ENCODE measurements around the gene VWDE. TPM values are rescaled to one million over a fixed set of nuclear protein-coding genes. Genes with fewer than 3 reads are reported as not detected.

The VWDE gene
- total RNA-seq, 2 experiments from 2014 or later, result 1.5 to 1.9 TPM

DNA sequence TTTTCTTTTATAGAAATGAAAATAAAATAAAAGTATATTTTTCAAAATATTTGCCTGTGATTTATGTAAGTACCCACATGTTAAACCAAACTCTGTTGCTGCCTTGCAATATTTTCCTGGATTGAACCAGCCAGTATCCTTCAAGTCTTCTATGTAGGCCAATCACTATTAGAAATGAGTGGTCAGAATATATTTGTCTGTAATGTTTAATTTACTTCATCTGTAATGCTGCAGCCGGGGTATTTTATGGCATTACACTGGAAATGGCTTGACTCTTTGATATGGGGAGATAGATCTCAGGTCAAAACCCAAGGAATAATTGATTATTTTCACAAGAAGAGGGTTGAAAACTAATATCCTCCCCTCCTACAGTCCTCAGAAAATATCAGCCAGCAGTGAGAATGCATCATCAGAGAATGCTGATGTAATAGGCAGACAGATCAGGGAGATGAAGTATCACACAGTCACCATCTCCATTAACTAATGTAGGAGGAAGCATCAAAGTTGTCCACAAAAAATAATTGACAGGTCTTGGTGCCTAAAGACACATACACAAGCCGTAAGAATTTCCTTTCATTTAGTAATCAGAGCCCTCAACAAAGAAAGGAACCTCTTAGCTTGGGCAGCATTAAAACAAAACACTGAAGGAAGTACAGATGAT lies 82.5 kb downstream of the VWDE start:
- no peak overlapping the region for H3K4me3 Mint-ChIP-seq
- peaks cover 2% of the 10 kb centered on the region for H3K4me1 Mint-ChIP-seq (ENCODE audit: low read depth)
- no peaks in the 10 kb centered on the region for H3K27me3 Mint-ChIP-seq (ENCODE audit: low read depth)
- no peak for DNase-seq
- CTCF ChIA-PET, result interaction anchor here (0.8 to 3.8 kb wide), 4 partner anchors 13 to 271 kb away, joined by 3 to 23 read pairs (median 4); no protein-coding TSS in a partner anchor
- no peak overlapping the region for H3K27ac Mint-ChIP-seq
- no peaks in the 10 kb centered on the region for H3K9me3 Mint-ChIP-seq
- no peaks in the 10 kb centered on the region for H3K36me3 Mint-ChIP-seq (ENCODE audit: low read depth)
- intact Hi-C loops (cut with micrococcal nuclease), result loop anchor here (5.0 kb wide), 1 partner anchor 171 kb away; no protein-coding TSS in a partner anchor

DNA sequence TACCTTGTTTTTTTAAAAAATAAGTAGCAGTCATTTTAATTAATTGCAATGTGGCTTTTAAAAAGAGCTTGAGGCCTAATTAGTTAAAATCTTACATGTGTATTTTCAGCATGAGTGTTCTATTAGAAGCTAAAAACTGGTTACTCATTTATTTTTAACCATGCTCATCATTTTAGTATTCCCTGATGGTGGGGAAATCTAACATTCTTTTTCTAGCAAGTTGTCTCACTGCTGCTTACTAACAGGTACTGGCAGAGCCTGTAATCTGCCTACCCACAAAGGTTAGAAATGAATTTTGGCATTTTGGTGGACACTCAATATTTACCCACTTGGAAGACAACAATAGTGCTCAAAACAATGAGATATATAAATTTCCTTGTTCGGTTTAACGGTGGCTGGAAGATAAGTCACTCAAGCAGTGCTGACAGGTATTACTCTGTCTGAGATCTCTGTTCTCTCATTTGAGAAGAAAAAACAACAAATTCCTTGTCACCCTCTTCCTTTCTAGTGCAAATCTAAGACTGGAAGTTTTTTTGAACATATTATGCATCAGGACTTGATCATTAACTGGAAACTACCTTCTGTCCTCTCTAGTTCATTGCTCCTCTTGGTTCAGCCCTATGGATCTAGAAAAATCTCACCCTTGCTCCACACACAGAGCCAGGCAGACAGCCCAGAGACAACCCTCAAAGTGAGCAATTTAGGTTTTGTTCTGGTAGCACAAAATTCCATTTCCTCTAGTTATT lies 83.3 kb downstream of the VWDE start:
- H3K4me3 Mint-ChIP-seq, result no peak overlapping the region
- no peaks in the 10 kb centered on the region for H3K36me3 Mint-ChIP-seq (ENCODE audit: low read depth)
- intact Hi-C loops (cut with micrococcal nuclease), result loop anchor here (5.0 kb wide), 1 partner anchor 172 kb away; no protein-coding TSS in a partner anchor
- CTCF ChIA-PET, result no interaction called here
- H3K4me1 Mint-ChIP-seq (ENCODE audit: low read depth), result peaks cover 2% of the 10 kb centered on the region
- H3K27ac Mint-ChIP-seq, result no peak overlapping the region
- DNase-seq, result no peak
- no peaks in the 10 kb centered on the region for H3K9me3 Mint-ChIP-seq
- no peaks in the 10 kb centered on the region for H3K27me3 Mint-ChIP-seq (ENCODE audit: low read depth)

GRCh38 chr7:12317675-12318074 lies 86.0 kb downstream of the VWDE start:
- intact Hi-C loops (cut with micrococcal nuclease), result no loop called here
- no peaks in the 10 kb centered on the region for H3K9me3 Mint-ChIP-seq
- H3K36me3 Mint-ChIP-seq (ENCODE audit: low read depth), result no peaks in the 10 kb centered on the region
- no peak overlapping the region for H3K4me3 Mint-ChIP-seq
- H3K27me3 Mint-ChIP-seq (ENCODE audit: low read depth), result no peaks in the 10 kb centered on the region
- H3K4me1 Mint-ChIP-seq (ENCODE audit: low read depth), result peaks cover 2% of the 10 kb centered on the region
- H3K27ac Mint-ChIP-seq, result no peak overlapping the region
- DNase-seq, result no peak
- CTCF ChIA-PET, result interaction anchor here (0.6 kb wide), 1 partner anchor 205 kb away, joined by 4 read pairs; no protein-coding TSS in a partner anchor

DNA sequence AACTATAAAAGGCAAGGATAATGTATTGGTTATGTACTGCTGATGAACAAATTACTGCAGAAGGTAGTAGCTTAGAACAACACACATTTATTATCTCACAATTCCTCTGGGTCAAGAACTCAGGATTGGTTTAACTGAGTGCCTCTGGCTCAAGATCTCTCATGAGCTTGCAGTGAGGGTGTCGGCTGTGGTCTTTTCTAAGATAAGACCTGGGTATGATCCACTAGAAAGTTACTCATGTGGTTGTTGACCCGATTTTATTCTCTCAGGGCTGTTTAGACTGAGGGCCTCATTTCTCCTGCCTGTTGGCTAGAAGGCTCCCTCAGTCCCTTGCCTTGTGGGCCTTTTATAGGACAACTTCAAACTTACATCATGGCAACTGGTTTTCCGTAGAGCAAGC lies 86.7 kb downstream of the VWDE start:
- H3K4me3 Mint-ChIP-seq, result no peak overlapping the region
- no peak for DNase-seq
- H3K4me1 Mint-ChIP-seq (ENCODE audit: low read depth), result peaks cover 2% of the 10 kb centered on the region
- CTCF ChIA-PET, result no interaction called here
- H3K9me3 Mint-ChIP-seq, result no peaks in the 10 kb centered on the region
- H3K27me3 Mint-ChIP-seq (ENCODE audit: low read depth), result no peaks in the 10 kb centered on the region
- intact Hi-C loops (cut with micrococcal nuclease), result no loop called here
- H3K27ac Mint-ChIP-seq, result no peak overlapping the region
- H3K36me3 Mint-ChIP-seq (ENCODE audit: low read depth), result no peaks in the 10 kb centered on the region

- no peak overlapping the region for H3K4me3 Mint-ChIP-seq
- H3K4me1 Mint-ChIP-seq (ENCODE audit: low read depth), result no peaks in the 10 kb centered on the region
- H3K27me3 Mint-ChIP-seq (ENCODE audit: low read depth), result no peaks in the 10 kb centered on the region
- H3K9me3 Mint-ChIP-seq, result no peaks in the 10 kb centered on the region
- no peak for DNase-seq
- intact Hi-C loops (cut with micrococcal nuclease), result no loop called here
- CTCF ChIA-PET, result interaction anchor here (0.7 kb wide), 1 partner anchor 13 kb away, joined by 3 read pairs; no protein-coding TSS in a partner anchor
- H3K36me3 Mint-ChIP-seq (ENCODE audit: low read depth), result no peaks in the 10 kb centered on the region
- no peak overlapping the region for H3K27ac Mint-ChIP-seq
Observed at GRCh38 chr7:12315049-12315448, 88.6 kb downstream of the VWDE start.

GRCh38 chr7:12314199-12314598 lies 89.5 kb downstream of the VWDE start:
- intact Hi-C loops (cut with micrococcal nuclease), result no loop called here
- Mint-ChIP-seq H3K4me3 (no peak overlapping the region), H3K4me1 (ENCODE audit: low read depth) (no peaks in the 10 kb centered on the region), H3K9me3 (no peaks in the 10 kb centered on the region), H3K36me3 (ENCODE audit: low read depth) (no peaks in the 10 kb centered on the region), H3K27ac (no peak overlapping the region), H3K27me3 (ENCODE audit: low read depth) (no peaks in the 10 kb centered on the region)
- no peak for DNase-seq
- CTCF ChIA-PET, result no interaction called here

DNA sequence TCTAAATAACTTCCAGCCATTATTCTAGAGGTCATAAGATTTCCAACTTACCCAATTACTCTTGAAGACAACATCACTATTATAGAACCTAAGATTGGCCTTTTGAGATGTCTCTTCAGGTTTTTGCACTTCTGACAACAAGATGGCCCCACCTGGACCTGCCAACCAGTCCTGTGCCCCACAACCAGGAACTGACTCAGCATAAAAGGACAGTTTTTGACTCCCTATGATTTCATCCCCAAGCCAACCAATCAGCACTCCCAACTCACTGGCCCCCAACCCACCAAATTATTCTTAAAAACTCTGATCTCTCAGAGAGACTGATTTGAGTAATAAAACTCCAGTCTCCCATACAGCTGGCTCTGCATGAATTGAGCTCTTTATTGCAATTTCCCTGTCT lies 98.2 kb downstream of the VWDE start:
- Mint-ChIP-seq H3K36me3 (ENCODE audit: low read depth) (no peaks in the 10 kb centered on the region), H3K9me3 (no peaks in the 10 kb centered on the region), H3K27me3 (ENCODE audit: low read depth) (no peaks in the 10 kb centered on the region), H3K4me3 (no peak overlapping the region), H3K4me1 (ENCODE audit: low read depth) (peaks cover 7% of the 10 kb centered on the region), H3K27ac (no peak overlapping the region)
- CTCF ChIA-PET, result no interaction called here
- DNase-seq, result no peak
- intact Hi-C loops (cut with micrococcal nuclease), result no loop called here

- Mint-ChIP-seq H3K4me1 (ENCODE audit: low read depth) (peaks cover 7% of the 10 kb centered on the region), H3K27me3 (ENCODE audit: low read depth) (no peaks in the 10 kb centered on the region), H3K9me3 (no peaks in the 10 kb centered on the region), H3K36me3 (ENCODE audit: low read depth) (no peaks in the 10 kb centered on the region), H3K27ac (no peak overlapping the region), H3K4me3 (no peak overlapping the region)
- CTCF ChIA-PET, result interaction anchor here (1.0 kb wide), 1 partner anchor 92 kb away, joined by 3 read pairs; no protein-coding TSS in a partner anchor
- DNase-seq, result no peak
- intact Hi-C loops (cut with micrococcal nuclease), result no loop called here
Observed at GRCh38 chr7:12303495-12303894, 100.2 kb downstream of the VWDE start.

DNA sequence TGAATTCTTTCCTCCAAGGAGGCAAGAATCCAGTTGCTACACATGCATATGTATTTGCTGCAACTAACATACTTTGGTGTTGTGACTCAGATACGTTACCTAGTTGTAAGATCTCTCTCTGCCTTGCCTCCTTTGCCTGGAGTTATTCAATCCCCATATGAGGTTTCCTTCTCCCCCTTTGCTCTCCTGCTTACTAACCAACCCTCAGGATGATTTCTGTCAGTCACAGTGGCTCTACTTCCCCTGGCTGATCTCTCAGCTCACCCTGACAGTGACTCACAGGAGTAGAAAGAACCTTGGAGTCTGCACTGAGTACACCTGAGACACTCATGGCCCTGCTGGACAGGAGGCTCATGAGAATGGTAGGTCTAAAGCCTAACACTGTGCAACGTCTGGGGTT lies 100.6 kb downstream of the VWDE start:
- H3K27ac Mint-ChIP-seq, result no peak overlapping the region
- no peak overlapping the region for H3K4me3 Mint-ChIP-seq
- no peaks in the 10 kb centered on the region for H3K36me3 Mint-ChIP-seq (ENCODE audit: low read depth)
- no peak for DNase-seq
- peaks cover 7% of the 10 kb centered on the region for H3K4me1 Mint-ChIP-seq (ENCODE audit: low read depth)
- CTCF ChIA-PET, result interaction anchor here (1.0 kb wide), 1 partner anchor 91 kb away, joined by 3 read pairs; no protein-coding TSS in a partner anchor
- no peaks in the 10 kb centered on the region for H3K27me3 Mint-ChIP-seq (ENCODE audit: low read depth)
- intact Hi-C loops (cut with micrococcal nuclease), result no loop called here
- H3K9me3 Mint-ChIP-seq, result no peaks in the 10 kb centered on the region

GRCh38 chr7:12300415-12300814 lies 103.2 kb downstream of the VWDE start:
- Mint-ChIP-seq H3K36me3 (ENCODE audit: low read depth) (no peaks in the 10 kb centered on the region), H3K27ac (no peak overlapping the region), H3K9me3 (no peaks in the 10 kb centered on the region), H3K4me1 (ENCODE audit: low read depth) (peaks cover 7% of the 10 kb centered on the region), H3K4me3 (no peak overlapping the region), H3K27me3 (ENCODE audit: low read depth) (no peaks in the 10 kb centered on the region)
- CTCF ChIA-PET, result no interaction called here
- no peak for DNase-seq
- intact Hi-C loops (cut with micrococcal nuclease), result no loop called here

- Mint-ChIP-seq H3K4me1 (ENCODE audit: low read depth) (peaks cover 12% of the 10 kb centered on the region), H3K36me3 (ENCODE audit: low read depth) (no peaks in the 10 kb centered on the region), H3K27me3 (ENCODE audit: low read depth) (peaks cover 5% of the 10 kb centered on the region), H3K27ac (no peak overlapping the region), H3K4me3 (no peak overlapping the region), H3K9me3 (no peaks in the 10 kb centered on the region)
- intact Hi-C loops (cut with micrococcal nuclease), result no loop called here
- CTCF ChIA-PET, result no interaction called here
- DNase-seq, result no peak
Observed at GRCh38 chr7:12299367-12299766, 104.3 kb downstream of the VWDE start.

DNA sequence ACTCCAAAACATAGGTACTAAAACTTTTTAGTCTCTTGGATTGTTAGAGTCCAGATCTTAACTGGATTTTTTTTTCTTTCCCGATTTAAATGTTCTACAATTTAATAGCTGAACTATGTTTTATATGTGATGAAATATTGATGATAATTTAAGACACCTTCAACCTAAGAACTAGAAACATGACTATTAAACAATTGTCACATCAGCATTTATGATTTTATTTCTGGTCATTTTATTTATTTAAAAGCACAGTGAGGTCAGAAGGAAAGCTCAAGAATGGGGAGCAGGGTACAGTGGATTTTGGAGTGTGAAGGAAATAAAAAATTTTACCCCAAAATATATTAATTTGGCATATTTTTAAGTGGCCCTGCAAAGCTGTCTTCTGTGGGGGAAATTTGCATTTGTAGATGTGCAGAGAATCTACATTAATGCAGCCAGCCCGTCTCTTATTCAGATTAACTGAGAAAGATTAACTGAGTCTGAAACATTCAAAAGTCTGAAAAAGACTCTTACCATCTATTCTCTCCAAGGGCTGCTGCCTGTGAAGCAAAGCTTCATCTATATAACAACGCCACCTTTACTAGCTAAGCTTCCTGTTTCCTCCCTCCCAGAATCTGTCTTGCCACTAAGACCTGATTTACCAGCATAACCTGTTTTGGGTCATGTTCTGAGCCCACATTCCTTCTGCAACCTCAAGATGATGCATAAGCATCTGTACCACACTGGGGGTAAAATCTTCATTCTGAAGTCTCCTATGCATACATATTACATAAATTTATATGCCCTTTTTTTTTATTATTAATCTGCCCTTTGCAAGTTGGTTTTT lies 106.2 kb downstream of the VWDE start:
- peaks cover 5% of the 10 kb centered on the region for H3K4me1 Mint-ChIP-seq (ENCODE audit: low read depth)
- CTCF ChIA-PET, result interaction anchor here (0.7 to 1.9 kb wide), 2 partner anchors 13 to 218 kb away, joined by 3 to 4 read pairs; no protein-coding TSS in a partner anchor
- intact Hi-C loops (cut with micrococcal nuclease), result no loop called here
- no peaks in the 10 kb centered on the region for H3K9me3 Mint-ChIP-seq
- no peak for DNase-seq
- no peak overlapping the region for H3K4me3 Mint-ChIP-seq
- H3K27ac Mint-ChIP-seq, result no peak overlapping the region
- H3K27me3 Mint-ChIP-seq (ENCODE audit: low read depth), result peaks cover 5% of the 10 kb centered on the region
- no peaks in the 10 kb centered on the region for H3K36me3 Mint-ChIP-seq (ENCODE audit: low read depth)
